Measurements from ENCODE around the gene SAP30BP. TPM values are rescaled to one million over a fixed set of nuclear protein-coding genes. Genes with fewer than 3 reads are reported as not detected.
A peak's percentile ranks its signal among the peaks of the same experiment; 100 is the strongest.

The SAP30BP gene
- total and polyA plus RNA-seq, 2 donors (not counting 3 experiments of a cell fraction or from before 2014, with no cell fraction given): 116 to 151 TPM

- Histone ChIP-seq H3K9me3 (replicated peaks; ENCODE audit: control insufficient read depth, insufficient read depth, low read length) (no peaks in the 10 kb centered on the region), H3K4me1 (ENCODE audit: control insufficient read depth, extremely low read depth, insufficient read depth, low read length) (peaks cover 37% of the 10 kb centered on the region), H3K79me2 (ENCODE audit: control insufficient read depth, insufficient read depth, low read length) (peaks cover 4% of the 10 kb centered on the region), H4K20me1 (replicated peaks; ENCODE audit: control insufficient read depth, extremely low read depth, insufficient read depth, low read length) (no peaks in the 10 kb centered on the region), H3K27ac (ENCODE audit: insufficient read depth, low read depth, low read length) (peak overlapping the region; percentile 70), H2AFZ (ENCODE audit: low read depth, low read length) (no peak overlapping the region), H3K27me3 (ENCODE audit: control insufficient read depth in 2 of 2, insufficient read depth in 2 of 2, low read length in 2 of 2) (no peaks in the 10 kb centered on the region), H3K36me3 (ENCODE audit: control insufficient read depth in 2 of 2, extremely low read depth in 1 of 2, insufficient read depth in 2 of 2, low read length in 2 of 2) (peaks cover 15 to 39% of the 10 kb centered on the region in 2 experiments), H3K4me2 (ENCODE audit: insufficient read depth, low read length) (no peak overlapping the region), H3K9ac (replicated peaks; ENCODE audit: extremely low read depth, insufficient read depth, low read length) (no peak overlapping the region), H3K9me1 (replicated peaks; ENCODE audit: control insufficient read depth, extremely low read depth, insufficient read depth, low read length) (no peaks in the 10 kb centered on the region), H3K4me3 (replicated peaks in 1 of 3; ENCODE audit: insufficient read depth in 1 of 3, low read depth in 1 of 3, low read length in 3 of 3) (no peak overlapping the region)
- dilution Hi-C loops (cut with MboI; ENCODE audit: extremely low pct_ligation_motif_present, low sequenced_read_pairs): no loop called here
- no peak for TF ChIP-seq CTCF (IDR thresholded peaks at IDR 0.05; ENCODE audit: extremely low read depth in 1 of 2, insufficient read depth in 1 of 2, low read depth in 1 of 2, low read length in 2 of 2)
- TF ChIP-seq POLR2AphosphoS5 (IDR thresholded peaks at IDR 0.05; ENCODE audit: insufficient read depth, low read depth, low read length): no peak
- TF ChIP-seq JUN (IDR thresholded peaks at IDR 0.05; ENCODE audit: borderline replicate concordance, insufficient read depth, insufficient read length, low read depth): no peak
- no peak for TF ChIP-seq MYC (IDR thresholded peaks at IDR 0.05; ENCODE audit: low read depth, low read length)
- TF ChIP-seq POLR2A (IDR thresholded peaks at IDR 0.05; ENCODE audit: low read depth, low read length): no peak
- no peak for TF ChIP-seq MAX (IDR thresholded peaks at IDR 0.05; ENCODE audit: insufficient read depth, insufficient read length)
- ChIA-PET POLR2A (interaction anchor here (1.0 to 1.4 kb wide), 3 partner anchors 14 to 74 kb away, joined by 3 to 6 read pairs (median 5); partner anchors contain the start of genes RECQL5 and SAP30BP), CTCF (interaction anchor here (0.8 to 5.4 kb wide), 13 partner anchors 10 to 105 kb away, joined by 3 to 59 read pairs (median 5); no protein-coding TSS in a partner anchor)
- BruUV-seq (replicated peaks): TSS peak; percentile 24
- no peak for DNase-seq (ENCODE audit: low read depth, low spot score)
- intact Hi-C loops (cut with micrococcal nuclease): no loop called here
- FAIRE-seq: no peak
Observed at GRCh38 chr17:75706042-75706728, 39.0 kb downstream of the SAP30BP start.

Measured in endothelial cell of umbilical vein (primary cell).